NCI-H82 treated with DMSO at 0.1 percent for 48 hours (cell line): ENCODE results near the gene COQ10B.
"Not testable (repeated sequence)": the region's sequence is repeated elsewhere in the genome, so short reads cannot be mapped to it uniquely, and the experiment has no call there.

ENCODE experiments used
- DNase-seq: peaks from one replicate; lab custom pipeline; 2025; ENCODE audit not compliant: unreplicated experiment; lab: John Stamatoyannopoulos, UW

Gene COQ10B

DNA sequence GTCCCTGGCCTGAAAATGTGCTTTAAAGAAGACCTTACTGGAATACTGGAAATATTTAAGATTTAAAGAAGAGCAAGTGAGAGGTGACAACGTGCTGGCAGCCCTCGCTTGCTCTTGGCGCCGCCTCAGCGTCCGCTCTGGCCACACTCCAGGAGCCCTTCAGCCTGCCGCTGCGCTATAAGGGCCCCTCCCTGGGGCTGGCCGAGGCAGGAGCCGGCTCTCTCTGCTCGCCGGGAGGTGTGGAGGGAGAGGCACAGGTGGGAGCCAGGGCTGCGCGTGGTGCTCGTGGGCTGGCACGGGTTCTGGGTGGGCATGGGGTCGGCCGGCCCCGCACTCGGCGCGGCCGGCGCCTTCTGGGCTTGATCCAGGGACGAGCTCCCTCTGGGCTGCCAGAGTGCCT, 2.9 kb upstream of the COQ10B start:
- DNase-seq: no peak

DNA sequence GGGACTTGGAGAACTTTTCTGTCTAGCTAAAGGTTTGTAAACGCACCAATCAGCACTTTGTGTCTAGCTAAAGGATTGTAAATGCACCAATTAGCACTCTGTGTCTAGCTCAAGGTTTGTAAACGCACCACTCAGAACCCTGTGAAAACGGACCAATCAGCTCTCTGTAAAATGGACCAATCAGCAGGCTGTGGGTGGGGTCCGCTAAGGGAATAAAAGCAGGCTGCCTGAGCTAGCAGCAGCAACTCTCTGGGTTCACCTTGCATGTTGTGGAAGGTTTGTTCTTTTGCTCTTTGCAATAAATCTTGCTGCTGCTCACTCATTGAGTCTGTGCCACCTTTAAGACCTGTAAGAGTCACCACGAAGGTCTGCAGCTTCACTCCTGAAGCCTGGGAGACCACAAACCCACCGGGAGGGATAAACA, 2.4 kb upstream of the COQ10B start:
- DNase-seq: not testable (repeated sequence)

DNA sequence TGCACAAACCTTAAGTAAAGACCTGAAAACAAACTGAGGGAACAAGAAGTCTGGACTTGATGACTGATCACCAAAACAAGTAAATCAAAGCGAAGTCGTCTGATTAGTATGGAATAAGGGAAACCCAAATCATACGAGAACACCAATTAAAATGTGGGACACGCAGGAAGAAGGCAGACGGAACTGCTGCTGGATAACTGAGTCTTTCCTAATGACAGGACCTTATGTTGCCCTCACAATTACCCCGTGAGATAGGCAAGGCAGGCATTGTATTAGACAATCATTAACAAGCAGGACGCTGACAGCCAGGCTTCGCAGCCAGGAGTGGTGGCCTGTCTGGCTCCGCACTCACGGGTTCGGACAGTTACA, 614 bp upstream of the COQ10B start:
- no peak for DNase-seq

DNA sequence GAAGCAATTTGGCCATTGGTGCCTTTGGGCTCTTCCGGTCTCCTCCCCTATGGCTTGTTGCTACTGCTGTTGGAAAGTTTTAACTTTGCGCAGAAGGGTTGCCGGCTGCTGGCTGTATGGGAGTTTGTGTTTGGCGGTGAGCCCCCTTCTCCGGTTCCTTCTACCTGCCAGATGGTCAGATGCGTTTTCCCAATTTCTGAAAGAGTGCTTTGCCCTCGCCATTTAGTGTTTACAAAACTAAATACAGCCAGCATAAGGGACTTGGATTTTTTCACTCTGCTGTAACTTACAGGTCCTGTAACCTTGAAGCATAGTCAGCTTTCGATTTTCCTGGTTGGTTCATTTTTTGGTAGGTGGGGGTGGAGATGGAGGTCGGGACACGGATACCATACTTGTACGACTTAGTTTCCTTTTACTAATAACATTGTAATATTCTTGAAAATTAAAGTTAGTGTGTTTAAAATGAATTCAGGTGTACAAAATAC, 604 bp downstream of the COQ10B start:
- peak; percentile 44 for DNase-seq

DNA sequence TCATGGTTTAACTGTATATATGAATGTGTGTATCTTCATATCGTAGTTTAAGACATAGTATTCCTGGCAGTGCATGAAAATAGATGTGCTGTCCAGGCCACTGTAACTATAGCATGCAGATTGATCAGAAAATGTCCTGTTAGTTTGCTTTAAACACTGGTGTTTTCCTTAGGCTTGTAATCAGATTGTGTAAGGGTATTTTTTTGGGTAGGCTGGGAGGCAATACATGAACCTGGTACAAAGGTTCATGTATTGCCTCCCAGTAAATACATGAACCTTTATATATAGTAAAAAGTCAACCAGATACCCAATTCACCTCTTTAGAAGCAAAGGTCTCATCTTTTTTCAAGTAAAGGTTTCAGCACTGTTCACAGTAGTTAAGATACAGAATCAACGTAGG, 1.6 kb downstream of the COQ10B start:
- no peak for DNase-seq

DNA sequence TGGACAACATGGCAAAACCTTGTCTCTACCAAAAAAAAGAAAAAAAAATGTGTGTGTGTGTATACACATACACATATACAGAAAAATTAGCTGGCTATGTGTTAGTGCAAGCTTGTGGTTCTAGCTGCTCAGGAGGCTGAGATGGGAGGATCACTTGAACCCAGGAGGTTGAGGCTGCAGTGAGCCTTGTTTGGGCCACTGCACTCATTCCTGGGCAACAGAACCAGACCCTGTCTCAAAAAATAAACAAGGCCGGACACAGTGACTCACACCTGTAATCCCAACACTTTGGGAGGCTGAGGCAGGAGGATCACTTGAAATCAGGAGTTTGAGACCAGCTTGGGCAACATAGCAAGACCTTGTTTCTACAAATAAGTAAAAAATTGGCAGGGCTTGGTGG, 2.1 kb downstream of the COQ10B start:
- DNase-seq: no peak

DNA sequence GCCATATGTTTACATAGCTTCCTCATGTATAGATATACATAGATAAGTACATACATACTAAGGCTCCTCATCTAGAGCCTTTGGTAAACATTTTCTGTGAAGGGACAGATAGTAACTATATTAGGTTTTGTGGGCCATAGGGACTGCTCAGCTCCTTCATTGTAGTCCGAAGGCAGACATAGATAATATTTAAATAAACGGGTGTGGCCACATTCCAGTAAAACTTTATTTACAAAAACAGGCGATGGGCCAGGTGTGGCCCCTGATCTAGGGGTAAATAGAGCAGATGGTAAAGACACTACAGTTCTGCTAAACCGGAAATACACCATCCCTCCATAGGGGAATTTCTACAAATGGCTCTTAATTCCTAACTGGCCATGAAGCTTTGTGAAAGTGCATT, 7.3 kb downstream of the COQ10B start:
- DNase-seq: no peak

DNA sequence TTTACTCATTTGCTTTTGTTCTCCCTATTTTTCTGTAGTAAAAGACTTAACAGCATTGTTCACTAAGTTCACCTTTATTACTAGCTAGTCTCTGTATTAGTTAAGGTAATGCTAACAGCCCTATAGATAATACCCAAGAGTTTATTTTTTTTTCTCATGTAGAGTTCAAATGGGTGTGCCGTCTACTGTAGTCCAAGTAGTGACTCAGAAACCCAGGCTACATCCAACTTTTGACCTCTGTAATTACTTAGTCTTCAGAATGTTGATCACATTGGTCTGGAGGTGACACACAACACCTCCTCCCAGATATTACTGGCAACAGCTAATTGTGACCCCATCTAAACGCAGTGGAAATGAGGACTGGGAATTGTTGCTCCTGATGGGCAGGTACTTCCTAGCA, 7.7 kb downstream of the COQ10B start:
- no peak for DNase-seq

DNA sequence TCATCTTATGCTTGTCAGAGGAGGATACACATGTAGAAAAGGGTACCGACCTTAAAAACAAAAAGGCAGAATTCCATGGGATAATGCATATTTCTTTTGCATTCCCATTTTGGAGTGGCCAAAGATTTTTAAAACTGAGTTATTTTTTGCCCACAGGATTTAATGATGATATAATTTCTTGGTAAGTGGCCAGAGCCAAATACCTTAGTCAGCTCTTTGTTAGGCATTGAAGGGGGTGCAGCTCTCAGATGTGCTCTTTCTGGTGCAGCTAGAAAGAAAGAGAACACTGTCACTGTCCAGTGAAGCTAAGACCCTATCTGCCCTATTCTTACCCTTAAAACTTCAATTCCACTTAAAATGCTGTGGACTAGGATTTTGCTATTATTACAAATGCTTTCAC, 10.8 kb downstream of the COQ10B start:
- DNase-seq: no peak

DNA sequence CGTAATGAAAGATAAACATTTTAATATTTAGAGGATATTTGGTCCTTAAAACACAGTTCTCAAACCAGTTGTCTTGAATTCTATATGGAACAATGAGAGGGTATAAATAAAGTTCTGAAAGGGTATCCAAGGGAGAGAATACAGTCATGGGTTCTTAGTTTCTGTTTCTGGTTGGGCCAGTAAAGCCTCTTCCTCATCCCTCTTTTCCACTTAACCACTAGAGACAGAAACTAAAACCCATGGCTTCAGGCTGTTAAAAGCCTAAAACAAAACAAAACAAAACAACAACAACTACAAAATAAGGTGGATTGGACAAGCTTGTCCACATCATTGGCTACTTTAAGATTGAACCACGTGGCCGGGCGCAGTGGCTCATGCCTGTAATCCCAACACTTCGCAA, 18.8 kb downstream of the COQ10B start:
- DNase-seq: no peak

DNA sequence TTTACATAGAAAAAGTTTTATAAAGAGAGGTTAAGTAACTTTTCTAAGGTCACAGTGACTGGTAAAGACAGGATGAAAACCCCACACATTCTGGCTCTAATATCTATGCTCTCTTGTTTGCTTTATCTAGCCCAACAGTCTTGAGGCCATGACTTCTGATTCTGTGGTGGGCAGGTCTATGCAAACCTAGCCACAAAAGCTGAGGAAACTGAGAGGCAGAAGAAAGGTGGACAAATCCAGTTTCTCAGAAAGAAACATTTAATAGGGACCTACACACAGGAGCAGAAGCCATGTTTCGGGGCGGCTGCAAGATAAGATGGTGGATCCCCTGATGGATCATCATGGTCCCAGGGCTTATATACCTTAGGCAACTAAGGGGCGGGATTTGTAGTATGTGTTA, 24.4 kb downstream of the COQ10B start:
- no peak for DNase-seq

DNA sequence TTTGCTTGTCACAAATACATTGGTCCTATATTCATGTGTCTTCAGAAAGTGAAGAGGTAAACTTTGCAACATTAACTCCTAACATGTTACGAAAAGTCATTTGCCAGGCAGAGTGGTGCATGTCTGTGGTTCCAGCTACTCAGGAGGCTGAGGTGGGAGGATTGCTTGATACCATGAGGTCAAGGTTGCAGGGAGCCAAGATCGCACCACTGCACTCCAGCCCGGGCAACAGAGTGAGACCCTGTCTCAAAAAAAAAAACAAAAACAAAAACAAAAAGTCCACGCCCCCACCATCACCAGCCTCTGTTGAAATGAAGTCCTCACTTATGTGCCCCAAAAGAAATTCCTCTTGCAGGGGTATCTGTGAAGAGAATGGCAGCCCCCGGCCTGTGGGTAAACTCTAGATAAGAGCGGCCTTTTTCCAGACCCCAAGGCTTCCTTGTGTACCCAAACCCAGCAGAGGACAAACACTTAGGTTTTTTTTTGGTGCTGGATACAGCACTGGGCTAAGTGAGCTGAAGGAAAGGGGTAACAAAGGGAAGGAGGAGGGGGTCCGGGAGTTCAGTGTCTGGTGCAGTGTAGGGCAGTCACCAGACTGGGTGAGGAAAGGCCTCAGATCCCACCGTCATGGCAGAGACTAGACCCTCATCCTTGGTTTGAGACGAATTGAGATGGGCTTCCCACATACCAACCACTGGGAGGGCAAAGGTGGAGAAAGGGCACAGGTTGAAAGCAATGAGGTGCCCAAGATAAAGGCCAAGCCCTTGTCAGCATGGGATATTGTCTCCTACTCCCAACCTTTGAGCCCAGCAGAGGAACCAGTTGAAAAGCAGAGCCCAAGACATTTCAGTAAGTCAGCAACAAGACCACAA, 27.0 kb downstream of the COQ10B start:
- DNase-seq: no peak

DNA sequence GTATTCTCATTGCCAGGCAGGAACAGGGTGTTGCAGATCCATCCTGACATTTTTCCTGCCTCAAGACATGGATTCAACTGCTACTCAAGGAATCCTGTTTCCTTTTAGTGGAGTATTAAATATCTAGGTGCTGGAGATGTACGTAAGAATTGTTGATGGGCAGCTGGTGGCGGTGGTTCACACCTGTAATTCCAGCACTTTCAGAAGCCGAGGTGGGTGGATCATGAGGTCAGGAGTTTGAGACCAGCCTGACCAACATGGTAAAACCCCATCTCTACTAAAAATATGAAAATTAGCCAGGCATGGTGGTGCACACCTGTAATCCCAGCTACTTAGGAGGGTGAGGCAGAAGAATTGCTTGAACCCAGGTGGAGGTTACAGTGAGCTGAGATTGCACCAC, 30.9 kb downstream of the COQ10B start:
- not testable (repeated sequence) for DNase-seq

DNA sequence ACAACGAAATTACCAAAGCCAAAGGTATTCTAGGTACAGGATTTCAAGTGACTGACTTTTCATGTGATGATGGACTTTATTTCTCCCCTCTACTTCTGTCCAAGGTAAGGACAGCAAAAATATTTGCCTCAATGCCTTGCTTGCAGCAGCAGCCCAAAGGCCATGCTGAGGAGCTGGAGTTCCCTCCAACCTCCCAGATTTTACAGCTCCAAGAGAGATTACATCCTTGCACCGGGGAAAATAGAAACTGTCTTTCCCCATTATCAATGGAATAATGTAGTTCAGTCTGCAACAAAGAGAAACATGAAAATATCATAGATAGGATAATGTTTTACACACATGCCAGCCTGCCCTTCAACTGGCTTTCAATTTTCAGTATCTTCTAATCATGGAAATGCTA, 32.8 kb downstream of the COQ10B start:
- DNase-seq: no peak

DNA sequence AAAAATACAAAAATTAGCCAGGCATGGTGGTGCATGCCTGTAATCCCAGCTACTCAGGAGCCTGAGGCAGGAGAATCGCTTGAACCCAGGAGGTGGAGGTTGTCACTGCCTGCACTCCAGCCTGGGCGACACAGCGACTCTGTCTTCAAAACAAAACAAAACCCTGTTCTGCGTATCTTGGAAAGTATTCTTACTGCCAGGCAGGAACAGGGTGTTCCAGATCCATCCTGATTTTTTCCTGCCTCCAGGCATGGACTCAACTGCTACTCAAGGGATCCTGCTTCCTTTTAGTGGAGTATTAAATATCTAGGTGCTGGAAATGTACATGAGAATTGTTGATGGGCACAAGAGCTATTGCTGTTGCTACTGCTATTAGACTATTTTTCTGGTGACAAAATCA, 34.0 kb downstream of the COQ10B start:
- DNase-seq: no peak

DNA sequence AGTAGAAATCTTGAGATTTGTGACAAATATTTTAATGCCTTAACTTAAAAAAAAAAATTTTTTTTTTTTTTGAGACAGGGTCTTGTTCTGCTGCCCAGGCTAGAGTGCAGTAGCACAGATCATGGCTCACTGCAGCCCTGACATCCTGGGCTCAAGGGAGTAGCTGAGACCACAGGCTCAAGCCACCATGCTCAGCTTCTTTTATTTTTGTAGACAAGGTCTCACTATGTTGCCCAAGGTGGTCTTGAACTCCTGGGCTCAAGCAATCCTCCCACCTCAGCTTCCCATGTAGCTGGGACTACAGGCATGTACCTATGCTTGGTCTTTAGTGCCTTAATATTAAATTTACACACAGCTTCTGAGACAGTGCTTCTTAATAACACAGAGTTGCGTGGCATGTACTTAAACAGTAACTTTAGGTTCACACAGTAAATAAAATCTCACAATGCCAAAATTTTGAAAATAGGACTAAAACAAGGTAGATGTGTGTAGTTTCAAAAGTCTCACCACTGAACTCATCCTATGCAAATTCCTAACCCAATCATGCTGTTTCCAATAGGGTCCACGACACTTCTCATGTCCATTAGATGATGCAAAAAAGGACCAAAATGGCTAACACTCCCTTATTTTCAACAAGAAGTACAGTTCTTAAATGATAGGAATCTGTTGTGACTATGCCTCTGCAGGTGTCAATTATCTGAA, 42.2 kb downstream of the COQ10B start:
- no peak for DNase-seq

DNA sequence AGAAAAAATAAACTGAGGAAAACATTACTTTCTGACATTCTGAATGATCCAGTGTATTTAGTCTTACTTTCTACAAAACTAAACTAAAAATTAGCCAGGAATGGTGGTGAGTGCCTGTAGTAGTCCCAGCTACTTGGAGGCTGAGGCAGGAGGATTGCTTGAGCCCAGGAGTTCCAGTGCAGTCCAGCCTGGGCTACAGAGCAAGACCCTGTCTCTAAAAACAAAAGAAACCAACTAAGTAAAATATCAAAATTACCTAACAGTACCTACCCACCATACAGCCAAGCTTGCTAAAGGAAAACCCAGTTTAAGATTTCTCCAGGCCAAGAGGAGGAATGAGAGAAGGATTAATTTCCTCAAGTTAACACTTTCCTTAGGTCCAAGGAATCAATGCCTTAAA, 43.3 kb downstream of the COQ10B start:
- DNase-seq: no peak

DNA sequence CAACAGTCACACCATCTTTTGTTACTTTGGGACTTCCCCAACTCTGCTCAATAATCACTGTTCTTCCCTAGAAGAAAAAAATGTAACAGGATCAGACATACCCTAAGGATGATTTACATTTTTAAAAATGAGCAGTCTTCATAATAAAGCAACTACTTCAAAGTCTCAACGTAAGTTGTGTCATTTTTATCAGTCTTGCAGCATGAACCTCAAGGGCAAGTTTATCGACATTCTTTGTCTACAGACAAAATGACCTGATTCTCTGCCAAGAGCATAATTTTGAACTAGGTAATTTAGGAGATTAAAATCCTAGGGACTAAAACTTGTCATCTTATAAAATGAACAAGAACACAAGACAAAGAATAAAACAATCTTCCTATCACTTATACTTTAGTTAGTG, 44.0 kb downstream of the COQ10B start:
- no peak for DNase-seq

DNA sequence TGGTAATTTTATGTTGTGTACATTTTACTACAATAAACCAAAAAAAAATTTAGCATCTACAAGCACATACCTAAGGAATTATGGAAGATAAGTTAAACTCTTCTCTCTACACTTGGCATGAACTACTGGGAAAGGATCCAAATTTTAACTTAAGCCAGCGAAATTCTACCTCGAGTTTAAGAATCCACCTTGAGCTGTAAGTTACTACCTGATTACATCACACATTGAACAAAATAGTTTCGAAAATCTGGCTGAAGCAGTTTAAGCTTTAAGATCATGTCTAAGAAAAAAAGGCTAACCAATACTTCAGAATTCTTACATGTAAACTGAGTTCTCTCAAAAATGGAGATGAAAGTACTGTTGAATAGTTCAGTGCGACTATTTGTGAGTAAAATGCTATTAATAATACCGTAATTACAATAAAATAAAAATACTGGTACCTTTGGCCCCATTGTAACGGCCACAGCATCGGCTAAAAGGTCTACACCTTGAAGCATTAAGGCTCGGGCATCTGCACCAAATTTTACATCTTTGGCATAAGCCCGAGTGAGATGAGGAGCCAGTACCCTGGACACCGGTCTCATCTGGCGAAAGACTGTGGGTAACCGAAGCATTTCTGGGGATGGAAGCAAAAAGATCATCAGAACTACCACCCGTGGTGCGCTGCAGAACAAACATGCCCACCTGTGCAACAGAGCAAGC, 45.0 kb downstream of the COQ10B start:
- DNase-seq: no peak

DNA sequence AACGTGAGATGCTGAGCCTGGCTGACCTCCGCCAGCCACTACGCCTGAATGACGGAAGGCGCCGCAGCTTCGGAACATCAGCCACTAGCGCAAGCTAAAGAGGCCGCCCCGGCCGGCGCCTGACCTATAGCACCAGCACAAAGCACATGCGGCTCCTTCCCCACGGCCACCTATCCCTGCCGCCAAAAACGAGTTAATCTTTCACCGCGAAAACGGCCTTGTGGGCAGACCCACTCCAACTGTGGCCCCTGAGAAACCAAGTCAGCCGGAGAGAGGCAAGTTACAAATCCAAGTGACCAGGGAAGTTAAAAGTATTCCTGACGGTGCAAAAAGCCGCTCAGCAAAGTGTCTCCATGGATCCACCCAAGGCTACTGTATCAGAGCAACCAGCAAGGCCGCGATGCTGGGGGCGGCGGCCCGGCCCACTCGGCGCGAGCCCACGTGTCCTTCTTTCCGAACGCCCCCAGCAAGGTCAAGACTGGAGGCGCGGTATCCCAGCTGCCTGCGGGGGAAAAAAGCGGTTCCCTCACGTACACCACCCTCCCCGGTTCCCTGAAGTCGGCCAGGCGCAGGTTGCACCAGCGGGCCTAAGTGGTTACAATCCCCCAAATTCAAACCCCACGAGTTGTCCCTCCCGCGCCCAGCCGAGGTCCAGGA, 45.7 kb downstream of the COQ10B start:
- DNase-seq: no peak
